K562 (cell line): ENCODE data around the gene KAZALD1. TPM values are rescaled to one million over a fixed set of nuclear protein-coding genes. Genes with fewer than 3 reads are reported as not detected.

ENCODE experiments used
- AFF1 ChIP-seq, 2 experiments: fragments of 450-650 bp; IDR thresholded peaks; 2 replicates each; pipeline ENCODE4 v1.6.1; 2018; ENCODE audit warnings: mild to moderate bottlenecking in 2 of 2, low read depth in 1 of 2; ENCODE audit not compliant: partially characterized antibody in 2 of 2
- BRF1 ChIP-seq: IDR thresholded peaks from 3 replicates; pipeline ENCODE4 v1.6.1; 2011; ENCODE audit warnings: borderline replicate concordance, mild to moderate bottlenecking; ENCODE audit not compliant: insufficient read length; ENCODE audit errors: extremely low read depth
- CSDE1 ChIP-seq, 2 experiments: fragments of 450-650 bp; IDR thresholded peaks; 2 replicates each; pipeline ENCODE4 v1.6.1; 2016; ENCODE audit warnings: mild to moderate bottlenecking in 1 of 2
- DACH1 ChIP-seq: fragments of 450-650 bp; IDR thresholded peaks from 2 replicates; pipeline ENCODE4 v1.6.1; 2018; ENCODE audit not compliant: partially characterized antibody
- ELF1 ChIP-seq: fragments of 200-800 bp; sonication (Bioruptor generic); IDR thresholded peaks from 2 replicates; pipeline ENCODE4 v1.6.1; 2016; ENCODE audit warnings: missing genetic modification characterization, missing compliant biosample characterization
- ETV1 ChIP-seq: fragments of 450-650 bp; conservative IDR thresholded peaks from 2 replicates; pipeline ENCODE4 v1.6.1; 2016; ENCODE audit warnings: missing genetic modification characterization, control low read depth, low read depth, missing compliant biosample characterization
- HDAC8 ChIP-seq: fragments of 450-650 bp; IDR thresholded peaks from 2 replicates; pipeline ENCODE4 v1.6.1; 2016; ENCODE audit warnings: mild to moderate bottlenecking, missing genetic modification characterization, moderate library complexity, missing compliant biosample characterization
- KAT2B ChIP-seq: IDR thresholded peaks from one replicate; pipeline ENCODE4 v1.6.1; 2012; ENCODE audit warnings: low read depth, mild to moderate bottlenecking, control low read depth, inconsistent platforms, low read length, moderate library complexity
- MAFF ChIP-seq: IDR thresholded peaks from 2 replicates; pipeline ENCODE4 v1.6.1; 2012; ENCODE audit warnings: low read length, improper control_type of control experiment
- MAZ ChIP-seq, 2 experiments: fragments of 450-650 bp in 1 of 2; sonication (generic) in 1 of 2; formaldehyde crosslinking; IDR thresholded peaks in 1 of 2; conservative IDR thresholded peaks in 1 of 2; 2 replicates each; pipeline versions ENCODE4 v1.4.0 to v1.5.0; 2020; ENCODE audit warnings: mild to moderate bottlenecking in 1 of 2, missing genetic modification reagents in 1 of 2
- MCM7 ChIP-seq, 2 experiments: fragments of 450-650 bp; IDR thresholded peaks; 2 replicates each; pipeline ENCODE4 v1.6.1; 2016 to 2018
- MEF2A ChIP-seq: IDR thresholded peaks from 2 replicates; pipeline ENCODE4 v1.6.1; 2011; ENCODE audit warnings: low read depth, mild to moderate bottlenecking, low read length, moderate library complexity; ENCODE audit not compliant: control insufficient read depth
- NR2F6 ChIP-seq: fragments of 450-650 bp; formaldehyde crosslinking; IDR thresholded peaks from 2 replicates; pipeline ENCODE4 v1.4.0; 2020; ENCODE audit warnings: mild to moderate bottlenecking
- PRPF4 ChIP-seq: fragments of 200-400 bp; formaldehyde crosslinking; IDR thresholded peaks from one replicate; pipeline ENCODE4 v1.6.1; 2017; ENCODE audit warnings: low read length, low read depth, mild to moderate bottlenecking; ENCODE audit not compliant: insufficient read depth, poor library complexity, severe bottlenecking
- SMARCA4 ChIP-seq: fragments of 450-650 bp; IDR thresholded peaks from 2 replicates; pipeline ENCODE4 v1.6.1; 2016
- ZNF165 ChIP-seq: fragments of 250-450 bp; sonication (Bioruptor Pico); IDR thresholded peaks from 2 replicates; pipeline ENCODE4 v1.4.0; 2020; ENCODE audit warnings: borderline replicate concordance
- ZNF507 ChIP-seq: conservative IDR thresholded peaks from 2 replicates; pipeline ENCODE4 v1.6.1; 2017; ENCODE audit warnings: missing genetic modification characterization, missing compliant biosample characterization
- ZNF780A ChIP-seq: fragments of 250-450 bp; sonication (Bioruptor Pico); IDR thresholded peaks from 2 replicates; pipeline ENCODE4 v1.5.0; 2021; ENCODE audit warnings: mild to moderate bottlenecking
- polyA plus RNA-seq, 8 experiments: library from polyadenylated mRNA; depleted of rRNA in 4 of 8; stranded (reverse) in 5 of 8; unstranded in 3 of 8; fragments of >200 nt; fragmentation: Nextera tagmentation in 2 of 8; fragmentation: Illumina TruSeq in 1 of 8; extraction: Ambion mirVana in 2 of 8; extraction: Trizol in 1 of 8; gene quantifications; 2 replicates each; pipeline versions ENCODE4 v1.2.1 to v1.2.3, GENCODE V29; 2011 to 2014; ENCODE audit warnings: inconsistent platforms in 1 of 8, missing spikeins in 1 of 8
- total RNA-seq, 7 experiments: library from RNA; depleted of rRNA in 6 of 7; stranded (reverse); fragments of >200 nt in 6 of 7; fragmentation: Illumina TruSeq in 2 of 7; extraction: Trizol in 2 of 7; gene quantifications; 2 replicates each; pipeline versions ENCODE4 v1.2.1 to v1.2.3, GENCODE V29; 2011 to 2021; ENCODE audit warnings: low replicate concordance in 1 of 7
- TF ChIP-seq, protein P1 (sequence below): fragments of 200-800 bp; sonication (Bioruptor generic); IDR thresholded peaks from 2 replicates; pipeline ENCODE4 v1.6.1; 2016; ENCODE audit warnings: missing genetic modification characterization, missing compliant biosample characterization

Gene KAZALD1
- total and polyA plus RNA-seq, 9 of the 15 experiments (the other 6 are each of a cell fraction or from before 2014, with no cell fraction given), result 0.15 to 10.0 (median 4.9) TPM

DNA sequence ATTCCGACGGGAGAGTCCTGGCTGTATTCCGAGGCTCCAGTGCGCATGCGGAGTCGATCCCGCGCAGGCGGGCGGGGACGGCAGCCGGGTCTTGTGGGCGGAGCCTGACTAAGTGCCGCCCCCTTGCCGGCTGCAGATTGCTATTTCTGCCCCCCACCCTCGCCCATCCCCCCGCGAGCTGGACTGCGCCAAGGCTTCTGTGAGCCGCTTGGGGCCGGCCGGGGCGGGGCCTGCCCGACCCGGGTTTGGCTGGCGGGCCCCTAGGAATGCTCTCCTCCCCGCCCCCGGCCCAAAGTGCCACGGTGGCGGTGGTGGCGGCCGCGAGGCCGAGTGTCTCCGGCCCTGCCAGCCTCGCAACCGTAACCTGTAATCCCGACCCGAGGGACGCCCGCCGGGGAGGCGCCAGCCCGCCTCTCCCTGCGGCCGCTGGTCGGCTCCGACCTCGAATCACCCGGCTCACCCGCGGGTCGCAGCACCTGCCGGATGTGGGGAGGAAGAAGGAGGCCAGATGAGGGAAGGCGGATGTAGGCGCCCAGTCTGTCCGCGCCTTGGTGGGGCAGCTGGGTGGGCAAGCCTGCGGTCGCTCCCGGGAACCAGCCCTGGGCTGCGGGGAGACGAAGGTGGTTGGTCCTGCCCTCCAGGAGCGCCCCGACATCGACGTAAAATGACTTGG lies 702 bp upstream of the KAZALD1 start (continued):
- TF ChIP-seq AFF1 (IDR thresholded peaks at IDR 0.05; ENCODE audit: low read depth in 1 of 2, partially characterized antibody in 2 of 2) (no peak), MAZ (CRISPR knock-in tag; conservative IDR thresholded peaks at IDR 0.05 in 1 of 2, IDR thresholded peaks at IDR 0.05 in 1 of 2) (peak; percentile 90 to 94), MEF2A (no peak), ELF1 (tag) (peak; percentile 49; the same call in 1 of the 2 replicates), DACH1 (no peak), ZNF780A (CRISPR knock-in tag) (no peak), ZNF165 (CRISPR knock-in tag) (no peak), KAT2B (no peak), ZNF507 (tag) (no peak), ETV1 (peak; percentile 92), NR2F6 (CRISPR knock-in tag) (no peak), PRPF4 (peak; percentile 80), MAFF (no peak), BRF1 (no peak), HDAC8 (peak; percentile 62; the same call in 1 of the 2 replicates), SMARCA4 (0 out of 2 replicates have a peak, but pooled peaks have one; percentile 14), CSDE1 (IDR thresholded peaks at IDR 0.05) (no peak), MCM7 (IDR thresholded peaks at IDR 0.05) (no peak)
- TF ChIP-seq, protein P1, sequence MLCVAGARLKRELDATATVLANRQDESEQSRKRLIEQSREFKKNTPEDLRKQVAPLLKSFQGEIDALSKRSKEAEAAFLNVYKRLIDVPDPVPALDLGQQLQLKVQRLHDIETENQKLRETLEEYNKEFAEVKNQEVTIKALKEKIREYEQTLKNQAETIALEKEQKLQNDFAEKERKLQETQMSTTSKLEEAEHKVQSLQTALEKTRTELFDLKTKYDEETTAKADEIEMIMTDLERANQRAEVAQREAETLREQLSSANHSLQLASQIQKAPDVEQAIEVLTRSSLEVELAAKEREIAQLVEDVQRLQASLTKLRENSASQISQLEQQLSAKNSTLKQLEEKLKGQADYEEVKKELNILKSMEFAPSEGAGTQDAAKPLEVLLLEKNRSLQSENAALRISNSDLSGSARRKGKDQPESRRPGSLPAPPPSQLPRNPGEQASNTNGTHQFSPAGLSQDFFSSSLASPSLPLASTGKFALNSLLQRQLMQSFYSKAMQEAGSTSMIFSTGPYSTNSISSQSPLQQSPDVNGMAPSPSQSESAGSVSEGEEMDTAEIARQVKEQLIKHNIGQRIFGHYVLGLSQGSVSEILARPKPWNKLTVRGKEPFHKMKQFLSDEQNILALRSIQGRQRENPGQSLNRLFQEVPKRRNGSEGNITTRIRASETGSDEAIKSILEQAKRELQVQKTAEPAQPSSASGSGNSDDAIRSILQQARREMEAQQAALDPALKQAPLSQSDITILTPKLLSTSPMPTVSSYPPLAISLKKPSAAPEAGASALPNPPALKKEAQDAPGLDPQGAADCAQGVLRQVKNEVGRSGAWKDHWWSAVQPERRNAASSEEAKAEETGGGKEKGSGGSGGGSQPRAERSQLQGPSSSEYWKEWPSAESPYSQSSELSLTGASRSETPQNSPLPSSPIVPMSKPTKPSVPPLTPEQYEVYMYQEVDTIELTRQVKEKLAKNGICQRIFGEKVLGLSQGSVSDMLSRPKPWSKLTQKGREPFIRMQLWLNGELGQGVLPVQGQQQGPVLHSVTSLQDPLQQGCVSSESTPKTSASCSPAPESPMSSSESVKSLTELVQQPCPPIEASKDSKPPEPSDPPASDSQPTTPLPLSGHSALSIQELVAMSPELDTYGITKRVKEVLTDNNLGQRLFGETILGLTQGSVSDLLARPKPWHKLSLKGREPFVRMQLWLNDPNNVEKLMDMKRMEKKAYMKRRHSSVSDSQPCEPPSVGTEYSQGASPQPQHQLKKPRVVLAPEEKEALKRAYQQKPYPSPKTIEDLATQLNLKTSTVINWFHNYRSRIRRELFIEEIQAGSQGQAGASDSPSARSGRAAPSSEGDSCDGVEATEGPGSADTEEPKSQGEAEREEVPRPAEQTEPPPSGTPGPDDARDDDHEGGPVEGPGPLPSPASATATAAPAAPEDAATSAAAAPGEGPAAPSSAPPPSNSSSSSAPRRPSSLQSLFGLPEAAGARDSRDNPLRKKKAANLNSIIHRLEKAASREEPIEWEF, result no peak
